ENCODE results near the gene FCN2. TPM values are rescaled to one million over a fixed set of nuclear protein-coding genes. Genes with fewer than 3 reads are reported as not detected.
A peak's percentile ranks its signal among the peaks of the same experiment; 100 is the strongest.

FCN2 gene
- total RNA-seq, 1 experiment from 2014 or later = not detected

GRCh38 chr9:134895567-134895907, 14.9 kb downstream of the FCN2 start:
- ChIA-PET POLR2A (interaction anchor here (0.7 kb wide), 1 partner anchor 10 kb away, joined by 3 read pairs; no protein-coding TSS in a partner anchor), RAD21 (ENCODE audit: low non-redundant PET in 1 of 2, low total read pairs in 2 of 2, uncharacterized antibody in 2 of 2, unreplicated experiment in 2 of 2) (no interaction called here), CTCF (no interaction called here)
- ATAC-seq (no peak), DNase-seq (ENCODE audit: low read depth, low spot score) (no peak)
- Histone ChIP-seq H2AFZ (ENCODE audit: low read depth, low read length, poor library complexity, severe bottlenecking) (no peak overlapping the region), H4K20me1 (ENCODE audit: insufficient read depth) (no peaks in the 10 kb centered on the region), H3K27ac (ENCODE audit: low read depth, low read length) (peak overlapping the region; percentile 69), H3K4me2 (ENCODE audit: low read length) (peak overlapping the region; percentile 75), H3K4me3 (replicated peaks in 1 of 2; ENCODE audit: low read depth in 1 of 2, low read length in 2 of 2) (peak overlapping the region in 1 of 2 experiments; percentile 9; a peak in 1 of 4 replicates), H3K4me1 (ENCODE audit: control insufficient read depth in 1 of 2, insufficient read depth in 2 of 2, low read length in 2 of 2) (peaks cover 20 to 27% of the 10 kb centered on the region in 2 experiments), H3K9me2 (ENCODE audit: insufficient read depth) (no peaks in the 10 kb centered on the region), H3K36me3 (ENCODE audit: control insufficient read depth in 1 of 2, insufficient read depth in 2 of 2, low read length in 2 of 2) (no peaks in the 10 kb centered on the region), H3K9me3 (ENCODE audit: control insufficient read depth in 1 of 2, insufficient read depth in 1 of 2, low read depth in 1 of 2, low read length in 2 of 2) (no peaks in the 10 kb centered on the region; a peak in 1 of 4 replicates), H3K79me2 (ENCODE audit: insufficient read depth, low read length) (no peaks in the 10 kb centered on the region), H3K9ac (ENCODE audit: low read length) (no peak overlapping the region), H3K27me3 (ENCODE audit: insufficient read depth, low read length) (no peaks in the 10 kb centered on the region)
- BruUV-seq (replicated peaks) = no TSS peak
- intact Hi-C loops (cut with micrococcal nuclease) = no loop called here
- TF ChIP-seq EGR1 (IDR thresholded peaks at IDR 0.05; ENCODE audit: low read depth) (no peak), EZH2 (IDR thresholded peaks at IDR 0.05) (no peak), EZH2phosphoT487 (IDR thresholded peaks at IDR 0.05; ENCODE audit: borderline replicate concordance) (no peak), SP1 (IDR thresholded peaks at IDR 0.05; ENCODE audit: low read depth) (no peak), CBX3 (IDR thresholded peaks at IDR 0.05; ENCODE audit: low read depth) (no peak), SRF (IDR thresholded peaks at IDR 0.05; ENCODE audit: low read depth) (no peak), FOSL1 (IDR thresholded peaks at IDR 0.05; ENCODE audit: low read depth) (no peak), POLR2A (IDR thresholded peaks at IDR 0.05; ENCODE audit: borderline replicate concordance, extremely low read depth, insufficient read depth, insufficient read length) (no peak), CTCF (IDR thresholded peaks at IDR 0.05 in 2 of 3, conservative IDR thresholded peaks at IDR 0.05 in 1 of 3; ENCODE audit: borderline replicate concordance in 1 of 3, insufficient read depth in 1 of 3, low read depth in 2 of 3, low read length in 2 of 3) (no peak), MAX (IDR thresholded peaks at IDR 0.05) (no peak), YY1 (IDR thresholded peaks at IDR 0.05; ENCODE audit: extremely low read depth, insufficient replicate concordance, low read depth, low read length) (no peak), SIN3A (IDR thresholded peaks at IDR 0.05; ENCODE audit: low read depth) (no peak), ATF3 (IDR thresholded peaks at IDR 0.05) (no peak), CEBPB (IDR thresholded peaks at IDR 0.05; ENCODE audit: low read depth) (no peak), ELF1 (IDR thresholded peaks at IDR 0.05; ENCODE audit: borderline replicate concordance, low read depth) (no peak), JUND (IDR thresholded peaks at IDR 0.05) (no peak), ZNF274 (IDR thresholded peaks at IDR 0.05; ENCODE audit: low read depth, low read length) (no peak), ZBTB33 (IDR thresholded peaks at IDR 0.05; ENCODE audit: extremely low read depth, insufficient replicate concordance, low read length) (no peak)
